HG03039 (cell line): ENCODE results near the gene NCOA3.

Experiments
- ATAC-seq: cut with Tn5 transposase; IDR thresholded peaks from one replicate; pipeline ENCODE4 v1.9.1; 2021; ENCODE audit warnings: mild to moderate bottlenecking, moderate library complexity; ENCODE audit not compliant: unreplicated experiment

The NCOA3 gene

GRCh38 chr20:47676219-47676721 is 174.6 kb downstream of the NCOA3 start:
- ATAC-seq = no peak

- no peak for ATAC-seq
These were observed 175.4 kb downstream of the NCOA3 start for GRCh38 chr20:47676912-47677634.

GRCh38 chr20:47677635-47678453 is 176.2 kb downstream of the NCOA3 start:
- ATAC-seq = no peak

GRCh38 chr20:47678536-47678935 is 176.8 kb downstream of the NCOA3 start:
- no peak for ATAC-seq

GRCh38 chr20:47679462-47679861 is 177.8 kb downstream of the NCOA3 start:
- ATAC-seq = no peak

GRCh38 chr20:47680804-47681529 is 179.3 kb downstream of the NCOA3 start:
- ATAC-seq = no peak

- no peak for ATAC-seq
These were observed 180.5 kb downstream of the NCOA3 start for GRCh38 chr20:47682028-47682783.

- no peak for ATAC-seq
These were observed 181.2 kb downstream of the NCOA3 start for GRCh38 chr20:47682916-47683315.

GRCh38 chr20:47684306-47685080 is 182.8 kb downstream of the NCOA3 start:
- ATAC-seq = no peak

GRCh38 chr20:47686545-47686944 is 184.9 kb downstream of the NCOA3 start:
- no peak for ATAC-seq

GRCh38 chr20:47687095-47687987 is 185.7 kb downstream of the NCOA3 start:
- ATAC-seq = no peak

- no peak for ATAC-seq
These were observed 187.0 kb downstream of the NCOA3 start for GRCh38 chr20:47688385-47689381.

- no peak for ATAC-seq
These were observed 188.0 kb downstream of the NCOA3 start for GRCh38 chr20:47689731-47690130.

- ATAC-seq = no peak
These were observed 189.9 kb downstream of the NCOA3 start for GRCh38 chr20:47691625-47692024.

GRCh38 chr20:47694021-47694818 is 192.5 kb downstream of the NCOA3 start:
- ATAC-seq = no peak

- ATAC-seq = no peak
These were observed 195.2 kb downstream of the NCOA3 start for GRCh38 chr20:47696856-47697255.

GRCh38 chr20:47698142-47698541 is 196.5 kb downstream of the NCOA3 start:
- ATAC-seq = no peak
